Natural killer cell treated with Interleukin-12 subunit alpha and Interleukin-12 subunit beta and Interleukin-15 and Interleukin-18, amount 100 ng/mL, for 72 hours (primary cell): ENCODE results near the gene TSPEAR. TPM values are rescaled to one million over a fixed set of nuclear protein-coding genes. Genes with fewer than 3 reads are reported as not detected.
"Not testable (repeated sequence)": the region's sequence is repeated elsewhere in the genome, so short reads cannot be mapped to it uniquely, and the experiment has no call there.

Experiments used
- ATAC-seq, 2 donors: fragments of 150-1000 bp; cut with Tn5 transposase in 1 of 2; sonication (Bioruptor Pico), chemical (Tn5 transposase) in 1 of 2; 2 replicates each; pipeline ENCODE4 v1.10.0; 2021
- DNase-seq: peaks from one replicate; pipeline ENCODE4 v3.0.0; 2022; ENCODE audit warnings: low spot score
- H3K27ac Mint-ChIP-seq, 2 donors: 1 replicate in 1 of 2; 2 replicates in 1 of 2; pipeline ENCODE4 v1.8.0; 2022; ENCODE audit warnings: mixed read lengths in 2 of 2, mild to moderate bottlenecking in 1 of 2, moderate library complexity in 1 of 2
- H3K27me3 Mint-ChIP-seq, 2 donors: 1 replicate in 1 of 2; 2 replicates in 1 of 2; pipeline ENCODE4 v1.8.0; 2022; ENCODE audit warnings: mixed read lengths in 2 of 2
- H3K36me3 Mint-ChIP-seq: one replicate; pipeline ENCODE4 v1.8.0; 2022; ENCODE audit warnings: mixed read lengths
- H3K4me1 Mint-ChIP-seq, 2 donors: 1 replicate in 1 of 2; 2 replicates in 1 of 2; pipeline ENCODE4 v1.8.0; 2022; ENCODE audit warnings: low read depth in 2 of 2, mixed read lengths in 2 of 2, mild to moderate bottlenecking in 1 of 2
- H3K4me3 Mint-ChIP-seq: one replicate; pipeline ENCODE4 v1.8.0; 2022; ENCODE audit warnings: mixed read lengths
- H3K9me3 Mint-ChIP-seq: 2 replicates; pipeline ENCODE4 v1.8.0; 2022; ENCODE audit warnings: mixed read lengths
- total RNA-seq, 2 donors: library from RNA; stranded (reverse); gene quantifications; one replicate each; pipeline ENCODE4 v1.2.3, GENCODE V29; 2022

The TSPEAR gene
- total RNA-seq, 2 donors from 2014 or later, result not detected

- Mint-ChIP-seq H3K36me3 (no peaks in the 10 kb centered on the region), H3K9me3 (no peaks in the 10 kb centered on the region), H3K4me3 (no peak overlapping the region), H3K27me3 (no peaks in the 10 kb centered on the region), H3K4me1 (no peaks in the 10 kb centered on the region), H3K27ac (no peak overlapping the region)
- peak; percentile 79 for DNase-seq
- ATAC-seq, result peak; percentile 61 to 65
Observed at GRCh38 chr21:44510508-44511218, 200.7 kb downstream of the TSPEAR start.

GRCh38 chr21:44510109-44510507 is 201.3 kb downstream of the TSPEAR start:
- Mint-ChIP-seq H3K27me3 (no peaks in the 10 kb centered on the region), H3K4me3 (no peak overlapping the region), H3K27ac (no peak overlapping the region), H3K9me3 (no peaks in the 10 kb centered on the region), H3K36me3 (no peaks in the 10 kb centered on the region), H3K4me1 (no peaks in the 10 kb centered on the region)
- ATAC-seq (no peak), DNase-seq (no peak)

GRCh38 chr21:44509539-44509938 is 201.8 kb downstream of the TSPEAR start:
- H3K4me3 Mint-ChIP-seq, result no peak overlapping the region
- DNase-seq (no peak), ATAC-seq (no peak)
- H3K27ac Mint-ChIP-seq, result no peak overlapping the region
- no peaks in the 10 kb centered on the region for H3K4me1 Mint-ChIP-seq
- H3K9me3 Mint-ChIP-seq, result no peaks in the 10 kb centered on the region
- no peaks in the 10 kb centered on the region for H3K27me3 Mint-ChIP-seq
- no peaks in the 10 kb centered on the region for H3K36me3 Mint-ChIP-seq

- H3K4me1 Mint-ChIP-seq, result no peaks in the 10 kb centered on the region
- no peak overlapping the region for H3K4me3 Mint-ChIP-seq
- ATAC-seq (no peak), DNase-seq (no peak)
- H3K27ac Mint-ChIP-seq, result no peak overlapping the region
- no peaks in the 10 kb centered on the region for H3K36me3 Mint-ChIP-seq
- H3K9me3 Mint-ChIP-seq, result no peaks in the 10 kb centered on the region
- no peaks in the 10 kb centered on the region for H3K27me3 Mint-ChIP-seq
Observed at GRCh38 chr21:44508711-44509445, 202.5 kb downstream of the TSPEAR start.

DNA sequence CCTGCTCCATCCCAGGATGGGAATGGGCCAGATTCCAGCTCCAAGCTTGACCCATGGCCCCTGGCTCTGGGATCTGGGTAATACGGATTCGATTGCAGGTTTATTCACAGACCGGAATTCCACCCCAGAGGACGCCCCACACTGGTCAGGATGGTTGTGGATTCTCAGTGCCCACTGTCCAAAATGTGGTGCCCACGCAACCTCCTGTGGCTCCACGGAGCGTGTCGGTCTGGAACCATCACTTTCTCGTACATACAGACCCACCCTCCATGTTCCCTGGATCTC is 203.0 kb downstream of the TSPEAR start:
- Mint-ChIP-seq H3K27me3 (no peaks in the 10 kb centered on the region), H3K9me3 (no peaks in the 10 kb centered on the region), H3K36me3 (no peaks in the 10 kb centered on the region), H3K4me3 (no peak overlapping the region), H3K4me1 (no peaks in the 10 kb centered on the region), H3K27ac (no peak overlapping the region)
- DNase-seq (no peak), ATAC-seq (no peak)

DNA sequence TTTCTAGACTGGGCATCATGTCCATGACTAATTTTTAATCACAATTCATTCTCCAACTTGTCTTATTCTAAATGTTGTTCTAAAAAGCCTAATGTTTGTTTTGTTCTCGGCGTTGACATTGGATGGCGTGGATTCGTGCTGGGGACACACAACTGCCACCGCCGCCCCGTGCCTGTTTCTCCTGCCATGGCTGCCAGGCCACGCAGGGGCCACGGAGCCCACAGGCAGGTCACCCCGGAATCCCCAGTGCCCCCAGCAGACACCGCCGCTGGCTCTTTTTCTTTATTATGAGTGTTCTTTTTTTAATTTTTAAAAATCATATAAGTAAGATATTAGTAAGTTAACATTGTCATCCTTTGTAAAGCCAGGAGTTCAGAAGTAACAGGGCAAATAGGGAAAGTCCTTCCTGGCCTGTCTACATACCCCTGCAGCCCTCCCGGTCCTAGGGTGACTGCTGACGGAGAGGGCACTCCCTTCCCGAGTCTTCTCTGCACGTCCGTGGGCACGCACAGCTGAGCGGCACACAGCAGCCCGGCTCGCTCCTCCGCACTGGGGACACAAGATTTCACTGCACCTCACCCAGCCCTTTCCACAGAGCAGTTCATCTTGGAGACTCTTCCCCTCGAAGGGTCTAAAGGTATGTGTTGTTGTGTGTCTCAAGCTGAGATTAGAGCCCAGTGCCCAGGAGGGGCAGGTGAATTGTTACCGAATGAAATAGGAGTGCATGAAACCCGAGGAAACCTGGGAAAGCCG is 203.5 kb downstream of the TSPEAR start:
- no peaks in the 10 kb centered on the region for H3K27me3 Mint-ChIP-seq
- no peak overlapping the region for H3K4me3 Mint-ChIP-seq
- H3K9me3 Mint-ChIP-seq, result no peaks in the 10 kb centered on the region
- H3K36me3 Mint-ChIP-seq, result no peaks in the 10 kb centered on the region
- ATAC-seq, result no peak
- H3K27ac Mint-ChIP-seq, result no peak overlapping the region
- no peaks in the 10 kb centered on the region for H3K4me1 Mint-ChIP-seq
- no peak for DNase-seq

GRCh38 chr21:44506279-44507255 is 204.8 kb downstream of the TSPEAR start:
- no peaks in the 10 kb centered on the region for H3K4me1 Mint-ChIP-seq
- ATAC-seq (no peak), DNase-seq (no peak)
- H3K27ac Mint-ChIP-seq, result no peak overlapping the region
- no peaks in the 10 kb centered on the region for H3K27me3 Mint-ChIP-seq
- no peaks in the 10 kb centered on the region for H3K36me3 Mint-ChIP-seq
- no peaks in the 10 kb centered on the region for H3K9me3 Mint-ChIP-seq
- no peak overlapping the region for H3K4me3 Mint-ChIP-seq

DNA sequence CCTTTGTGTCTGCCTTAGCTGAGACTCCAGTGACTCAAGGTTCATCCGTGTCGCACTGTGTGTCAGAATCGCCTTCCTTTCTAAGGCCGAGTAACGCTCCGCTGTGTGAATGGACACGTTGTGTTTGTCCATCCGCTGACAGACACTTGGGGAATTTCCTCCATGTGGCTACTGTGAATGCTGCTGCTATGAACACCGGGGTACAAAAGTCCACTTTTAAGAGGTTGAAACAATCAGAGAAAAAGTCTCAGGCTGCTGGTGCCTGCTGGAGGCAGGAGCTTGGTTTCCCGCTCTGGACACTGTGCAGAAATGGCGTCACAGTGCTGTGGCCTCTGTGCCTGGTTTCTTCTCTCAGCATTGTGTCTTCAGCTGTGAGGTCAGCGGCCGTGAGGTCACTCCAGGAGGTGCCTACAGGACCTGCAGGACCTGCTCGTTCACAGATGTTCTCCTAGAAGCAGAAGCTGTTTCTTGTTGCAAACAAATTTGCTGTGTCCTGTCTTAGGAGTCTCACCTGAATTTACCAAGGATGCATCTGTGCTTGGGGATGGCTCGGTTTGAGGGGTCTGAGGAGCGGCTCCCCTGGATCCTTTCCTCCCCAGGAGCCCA is 205.6 kb downstream of the TSPEAR start:
- H3K27me3 Mint-ChIP-seq, result no peaks in the 10 kb centered on the region
- no peaks in the 10 kb centered on the region for H3K9me3 Mint-ChIP-seq
- H3K27ac Mint-ChIP-seq, result no peak overlapping the region
- H3K4me3 Mint-ChIP-seq, result no peak overlapping the region
- no peaks in the 10 kb centered on the region for H3K36me3 Mint-ChIP-seq
- peak in 1 of 2 donors; percentile 10 for ATAC-seq
- no peak for DNase-seq
- no peaks in the 10 kb centered on the region for H3K4me1 Mint-ChIP-seq

GRCh38 chr21:44503901-44504399 is 207.4 kb downstream of the TSPEAR start:
- H3K9me3 Mint-ChIP-seq, result no peaks in the 10 kb centered on the region
- no peaks in the 10 kb centered on the region for H3K4me1 Mint-ChIP-seq
- H3K27me3 Mint-ChIP-seq, result no peaks in the 10 kb centered on the region
- no peaks in the 10 kb centered on the region for H3K36me3 Mint-ChIP-seq
- no peak for ATAC-seq
- no peak overlapping the region for H3K27ac Mint-ChIP-seq
- DNase-seq, result no peak
- no peak overlapping the region for H3K4me3 Mint-ChIP-seq

DNA sequence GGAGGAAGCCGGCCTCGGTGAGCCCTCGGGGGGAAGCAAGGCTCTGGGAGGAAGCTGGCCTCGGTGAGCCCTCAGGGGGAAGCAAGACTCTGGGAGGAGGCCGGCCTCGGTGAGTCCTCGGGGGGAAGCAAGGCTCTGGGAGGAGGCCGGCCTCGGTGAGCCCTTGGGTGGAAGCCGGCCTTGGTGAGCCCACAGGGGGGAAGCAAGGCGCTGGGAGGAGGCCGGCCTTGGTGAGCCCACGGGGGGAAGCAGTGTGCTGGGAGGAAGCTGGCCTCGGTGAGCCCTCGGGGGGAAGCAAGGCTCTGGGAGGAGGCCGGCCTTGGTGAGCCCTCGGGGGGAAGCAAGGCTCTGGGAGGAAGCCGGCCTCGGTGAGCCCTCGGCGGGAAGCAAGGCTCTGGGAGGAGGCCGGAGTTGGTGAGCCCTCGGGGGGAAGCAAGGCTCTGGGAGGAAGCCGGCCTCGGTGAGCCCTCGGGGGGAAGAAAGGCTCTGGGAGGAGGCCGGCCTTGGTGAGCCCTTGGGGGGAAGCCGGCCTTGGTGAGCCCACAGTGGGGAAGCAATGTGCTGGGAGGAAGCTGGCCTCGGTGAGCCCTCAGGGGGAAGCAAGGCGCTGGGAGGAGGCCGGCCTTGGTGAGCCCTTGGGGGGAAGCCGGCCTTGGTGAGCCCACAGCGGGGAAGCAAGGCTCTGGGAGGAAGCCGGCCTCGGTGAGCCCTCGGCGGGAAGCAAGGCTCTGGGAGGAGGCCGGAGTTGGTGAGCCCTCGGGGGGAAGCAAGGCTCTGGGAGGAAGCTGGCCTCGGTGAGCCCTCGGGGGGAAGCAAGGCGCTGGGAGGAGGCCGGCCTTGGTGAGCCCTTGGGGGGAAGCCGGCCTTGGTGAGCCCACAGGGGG is 208.1 kb downstream of the TSPEAR start:
- not testable (repeated sequence) for H3K4me3 Mint-ChIP-seq, DNase-seq, H3K27ac Mint-ChIP-seq, H3K9me3 Mint-ChIP-seq, H3K27me3 Mint-ChIP-seq, H3K36me3 Mint-ChIP-seq, H3K4me1 Mint-ChIP-seq, ATAC-seq

DNA sequence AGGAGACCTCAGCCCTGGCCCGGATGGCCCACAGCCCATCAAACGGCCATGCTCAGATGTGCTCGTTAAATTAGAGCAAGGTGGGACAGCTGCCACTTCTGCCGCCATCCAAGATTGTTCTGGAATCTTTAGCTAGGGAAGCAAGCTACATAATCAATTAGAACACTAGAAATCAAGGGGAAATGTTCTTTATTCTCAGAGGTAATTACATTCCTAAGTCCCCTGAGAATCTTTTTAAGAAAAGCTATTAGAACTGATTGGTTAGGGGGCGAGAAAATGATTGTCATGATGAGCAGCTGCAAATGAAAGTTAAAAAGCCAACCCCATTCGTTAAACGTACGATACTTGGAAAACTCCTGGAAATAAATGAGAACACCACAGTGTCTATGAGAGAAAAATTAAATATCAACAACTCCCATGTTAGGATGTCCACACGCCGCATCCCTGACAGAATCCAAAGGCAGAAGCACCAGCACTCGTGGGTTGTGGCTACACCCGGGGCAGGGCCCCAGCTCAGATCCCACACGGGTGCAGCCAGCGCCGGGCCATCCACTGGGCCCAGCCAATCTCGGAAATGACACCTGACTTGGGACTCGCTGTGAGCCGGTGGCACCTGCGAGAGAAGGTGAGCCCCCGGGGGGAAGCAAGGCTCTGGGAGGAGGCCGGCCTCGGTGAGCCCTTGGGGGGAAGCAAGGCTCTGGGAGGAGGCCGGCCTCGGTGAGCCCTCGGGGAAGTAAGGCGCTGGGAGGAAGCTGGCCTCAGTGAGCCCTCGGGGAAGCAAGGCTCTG is 209.0 kb downstream of the TSPEAR start:
- ATAC-seq (no peak), DNase-seq (no peak)
- Mint-ChIP-seq H3K36me3 (no peaks in the 10 kb centered on the region), H3K27me3 (peaks cover 3 to 4% of the 10 kb centered on the region in 2 donors), H3K4me1 (no peaks in the 10 kb centered on the region), H3K4me3 (no peak overlapping the region), H3K27ac (no peak overlapping the region), H3K9me3 (no peaks in the 10 kb centered on the region)

DNA sequence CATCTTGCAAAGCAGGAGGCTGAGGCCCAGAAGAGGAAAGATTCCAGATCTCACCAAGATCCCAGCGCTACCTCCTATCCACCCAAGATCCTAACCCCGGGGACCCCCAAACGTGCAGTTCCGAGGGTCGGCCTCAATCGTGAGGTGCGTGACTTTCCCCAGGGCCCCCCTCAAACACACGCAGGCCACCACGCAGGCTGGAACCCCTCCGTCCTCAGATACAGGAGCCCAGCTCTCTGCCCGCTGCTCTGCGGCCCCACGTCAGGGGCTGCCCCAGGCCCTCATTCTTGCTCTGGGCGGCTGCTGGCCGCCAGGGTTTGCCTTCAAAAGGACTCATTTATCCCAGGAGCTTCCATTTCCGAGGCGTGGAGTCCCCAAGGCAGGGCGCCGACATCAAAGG is 211.3 kb downstream of the TSPEAR start:
- DNase-seq (no peak), ATAC-seq (no peak)
- H3K4me3 Mint-ChIP-seq, result no peak overlapping the region
- H3K27me3 Mint-ChIP-seq, result peaks cover 5 to 6% of the 10 kb centered on the region in 2 donors
- no peaks in the 10 kb centered on the region for H3K4me1 Mint-ChIP-seq
- H3K9me3 Mint-ChIP-seq, result no peaks in the 10 kb centered on the region
- H3K36me3 Mint-ChIP-seq, result no peaks in the 10 kb centered on the region
- no peak overlapping the region for H3K27ac Mint-ChIP-seq
